NCI-H2081 (cell line): ENCODE results near the gene SLC25A10.

ENCODE experiments used
- DNase-seq, 2 experiments: peaks; one replicate each; lab custom pipeline; 2025; lab: John Stamatoyannopoulos, UW

The SLC25A10 gene, protein sequence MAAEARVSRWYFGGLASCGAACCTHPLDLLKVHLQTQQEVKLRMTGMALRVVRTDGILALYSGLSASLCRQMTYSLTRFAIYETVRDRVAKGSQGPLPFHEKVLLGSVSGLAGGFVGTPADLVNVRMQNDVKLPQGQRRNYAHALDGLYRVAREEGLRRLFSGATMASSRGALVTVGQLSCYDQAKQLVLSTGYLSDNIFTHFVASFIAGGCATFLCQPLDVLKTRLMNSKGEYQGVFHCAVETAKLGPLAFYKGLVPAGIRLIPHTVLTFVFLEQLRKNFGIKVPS

DNA sequence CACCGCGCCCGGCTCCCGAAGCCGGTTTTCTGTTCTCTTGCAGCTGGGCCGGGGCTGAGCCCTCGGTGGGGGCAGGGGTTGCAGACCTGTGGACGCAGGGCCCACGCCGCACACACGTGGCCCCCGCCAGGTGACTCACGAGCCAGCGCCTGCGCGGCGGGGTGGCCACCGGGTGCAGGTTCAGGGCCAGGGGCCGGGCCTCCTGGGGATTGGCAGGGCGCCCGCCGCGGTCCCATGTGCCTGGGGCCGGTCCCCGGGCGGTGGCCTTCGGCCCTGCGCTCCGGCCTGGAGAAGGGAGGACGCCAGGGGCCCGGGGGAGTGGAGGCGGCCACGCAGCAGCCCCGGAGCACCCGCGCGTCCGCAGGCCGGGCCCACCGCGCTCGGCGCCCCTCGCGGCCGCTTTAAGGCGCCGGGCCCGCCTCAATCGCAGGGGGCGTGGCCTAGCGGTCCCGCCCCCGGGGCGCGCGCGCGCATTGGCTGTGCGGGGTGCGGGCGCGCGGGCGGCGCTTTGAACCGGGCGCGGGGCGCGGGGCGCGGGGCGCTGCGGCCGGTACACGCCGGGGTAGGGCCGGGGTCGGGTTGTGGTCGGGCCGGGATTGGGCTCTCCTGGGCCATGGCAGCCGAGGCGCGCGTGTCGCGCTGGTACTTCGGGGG is at the start of gene SLC25A10:
Gene SLC25A10 (plus strand): TSS at position 471 of the 654 bp plus-strand sequence. CDS start 143 bp downstream, at position 614.
- peak; percentile 83 to 90 for DNase-seq

DNA sequence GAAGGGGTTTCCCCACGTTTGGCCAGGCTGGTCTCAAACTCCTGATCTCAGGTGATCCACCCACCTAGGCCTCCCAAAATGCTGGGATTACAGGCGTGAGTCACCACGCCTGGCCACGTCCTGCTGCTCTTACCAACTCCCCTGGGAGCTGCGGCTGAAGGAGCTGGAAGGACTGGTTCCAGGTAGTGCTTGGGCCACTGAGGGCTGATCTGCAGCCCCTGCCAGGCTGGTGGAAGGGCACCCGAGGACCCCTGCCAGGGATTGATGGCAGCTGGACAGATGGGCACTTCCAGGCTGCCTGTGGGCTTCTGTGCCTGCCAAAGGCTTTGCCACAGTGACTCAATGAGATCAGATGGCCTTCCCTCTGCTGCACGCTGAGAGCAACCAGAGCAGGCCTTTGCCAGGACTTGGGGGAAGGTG is 48.0 kb upstream of the SLC25A10 start:
- DNase-seq = no peak

DNA sequence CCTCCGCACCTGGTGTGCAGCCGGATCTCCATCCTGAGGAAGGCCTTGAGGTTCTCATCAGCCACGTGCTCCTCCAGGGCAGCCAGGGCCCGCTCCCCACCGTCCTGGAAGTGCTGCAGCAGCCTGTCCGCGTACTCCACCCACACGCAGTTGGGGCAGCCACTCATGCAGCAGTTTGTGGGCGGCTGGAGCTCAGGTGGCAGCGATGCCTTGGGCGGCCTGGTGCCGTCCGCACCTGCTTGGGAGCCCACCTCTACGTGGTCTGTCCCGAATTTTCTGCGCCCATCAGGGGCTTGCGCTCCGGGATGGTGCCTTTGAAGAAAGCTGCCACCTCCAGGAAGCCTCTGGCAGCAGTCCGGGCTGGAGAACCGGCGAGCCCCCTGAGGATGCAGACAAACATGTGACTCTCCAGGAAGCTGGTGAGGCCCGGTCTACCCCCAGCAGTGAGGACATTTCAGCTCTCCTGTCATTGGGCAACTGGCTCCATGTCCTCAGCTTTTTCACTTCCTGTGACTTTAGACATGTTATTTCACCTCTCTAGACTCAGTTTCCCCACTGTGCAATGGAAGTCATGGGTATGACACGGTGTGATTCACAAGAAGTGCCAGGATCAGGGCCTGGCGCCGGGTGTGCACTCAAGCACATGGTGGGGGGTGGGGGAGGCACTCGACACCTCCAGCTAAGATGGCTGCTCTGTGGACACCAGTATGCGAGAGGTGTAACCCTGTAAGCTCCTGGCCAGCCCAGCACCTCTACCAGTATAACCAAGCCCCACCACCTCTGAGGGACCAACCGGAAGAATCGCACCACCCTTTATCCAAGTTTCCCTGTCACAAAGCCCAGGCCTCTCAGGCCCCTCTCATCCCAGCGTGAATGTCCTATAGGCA is 46.6 kb upstream of the SLC25A10 start:
- DNase-seq = peak; percentile 42 to 70

DNA sequence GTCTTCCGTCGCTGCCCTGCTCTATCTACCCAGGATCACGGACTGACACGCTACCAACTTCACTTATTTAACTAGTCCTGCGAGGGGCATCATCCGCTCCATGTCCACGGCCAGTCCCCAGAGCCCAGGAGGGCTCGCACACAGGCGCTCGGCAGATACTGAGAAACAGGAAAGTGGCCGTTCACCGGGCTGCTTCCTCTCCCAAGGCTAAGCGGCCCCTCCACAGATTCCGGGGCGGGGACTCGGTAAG is 46.1 kb upstream of the SLC25A10 start:
- DNase-seq = no peak

DNA sequence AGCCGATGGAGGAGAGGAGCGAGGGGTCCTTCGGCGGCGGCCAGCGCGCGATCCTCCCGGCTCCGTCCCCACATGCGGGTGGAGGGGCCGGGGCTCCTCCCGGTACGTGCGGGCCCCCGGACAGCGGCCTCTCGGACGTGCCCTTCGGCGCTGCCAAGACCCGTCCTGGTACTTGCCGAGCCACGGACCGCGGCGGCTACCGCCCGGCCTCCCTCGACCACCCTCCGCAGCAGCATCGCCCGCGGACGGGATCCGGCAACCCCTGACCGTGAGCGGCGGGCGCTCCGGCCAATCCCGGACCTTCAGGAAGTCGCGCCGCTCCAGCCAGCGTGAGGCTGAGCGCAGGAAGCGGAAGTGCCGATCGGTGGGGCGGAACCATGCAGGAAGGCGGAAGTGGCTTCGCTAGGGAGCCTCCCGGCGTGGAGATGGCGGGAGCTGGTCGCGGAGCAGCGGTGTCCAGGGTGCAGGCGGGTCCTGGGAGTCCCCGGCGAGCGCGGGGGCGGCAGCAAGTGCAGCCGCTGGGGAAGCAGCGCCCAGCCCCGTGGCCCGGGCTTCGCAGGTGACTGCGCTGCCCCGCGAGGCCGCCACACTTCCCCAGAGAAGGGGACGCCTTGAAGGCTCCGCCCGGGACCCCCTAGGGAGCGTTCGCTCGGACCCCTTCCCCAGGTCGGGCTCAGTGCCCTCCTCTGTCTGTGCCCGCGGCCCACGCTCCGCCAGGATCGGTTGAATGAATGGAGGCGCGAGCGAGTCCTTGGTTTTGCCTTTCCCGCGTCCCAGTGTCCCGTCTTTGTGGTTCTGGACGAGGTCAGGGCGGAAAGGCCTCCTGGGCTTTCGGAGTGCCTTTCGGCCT is 45.5 kb upstream of the SLC25A10 start, which contains the start of the genes CCDC137 and OXLD1:
Gene CCDC137 (plus strand): TSS at position 396 of the 850 bp plus-strand sequence. CDS start 30 bp downstream, at position 426.
Gene OXLD1 (minus strand): TSS at position 264 of the 850 bp plus-strand sequence. CDS start 28 bp downstream, at position 236.
- peak; percentile 95 to 99 for DNase-seq

DNA sequence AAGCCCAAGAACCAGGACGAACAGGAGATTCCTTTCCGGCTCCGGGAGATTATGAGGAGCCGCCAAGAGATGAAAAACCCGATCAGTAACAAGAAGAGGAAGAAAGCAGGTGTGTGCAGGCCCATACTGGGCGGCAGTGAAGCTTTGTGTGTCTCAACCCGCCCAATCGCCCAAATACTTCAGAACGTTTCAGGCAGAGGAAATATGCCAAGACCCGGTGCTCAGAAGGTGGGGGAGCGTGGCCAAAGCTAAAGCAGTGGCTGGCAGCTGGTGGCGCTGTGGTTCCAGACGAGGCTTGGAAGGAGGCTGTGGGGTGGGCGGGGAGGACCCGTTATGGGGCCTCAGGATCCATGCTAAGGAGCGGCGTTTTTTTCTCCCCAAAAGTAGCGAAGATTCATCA is 44.3 kb upstream of the SLC25A10 start:
- peak in 1 of 2 experiments; percentile 19 for DNase-seq

DNA sequence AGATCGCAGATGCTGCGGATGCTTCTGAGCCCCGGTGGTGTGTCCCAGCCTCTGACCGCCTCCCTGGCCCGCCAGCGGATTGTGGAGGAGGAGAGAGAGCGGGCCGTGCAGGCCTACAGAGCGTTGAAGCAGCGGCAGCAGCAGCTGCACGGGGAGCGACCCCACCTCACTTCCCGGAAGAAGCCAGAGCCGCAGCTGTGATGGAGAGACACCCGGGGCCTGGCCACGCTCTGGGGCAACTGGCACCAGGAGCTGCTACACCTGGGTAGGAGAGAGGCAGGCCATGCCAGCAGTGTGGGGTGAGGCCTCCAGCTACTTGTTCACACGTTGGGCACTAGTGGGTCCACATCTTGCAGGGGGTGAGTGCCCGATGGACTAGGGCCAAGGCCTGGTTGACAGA is 39.6 kb upstream of the SLC25A10 start:
- no peak for DNase-seq

DNA sequence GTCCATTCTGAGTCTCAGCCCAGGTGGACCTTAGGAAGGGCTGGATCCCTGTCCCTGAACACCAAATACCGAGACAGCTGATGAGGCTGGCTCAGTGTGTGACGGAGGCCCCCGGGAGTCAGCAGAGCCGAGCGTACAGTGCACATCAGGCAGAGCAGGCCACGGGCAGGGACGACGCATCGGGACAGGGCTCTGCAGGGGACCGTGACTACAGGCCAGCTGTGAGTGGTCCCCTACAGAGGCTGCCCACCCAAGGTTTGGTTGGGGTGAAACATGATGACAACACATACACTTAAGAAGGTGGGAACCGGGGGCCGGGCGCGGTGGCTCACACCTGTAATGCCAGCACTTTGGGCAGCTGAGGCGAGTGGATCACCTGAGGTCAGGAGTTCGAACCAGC is 39.1 kb upstream of the SLC25A10 start:
- no peak for DNase-seq

DNA sequence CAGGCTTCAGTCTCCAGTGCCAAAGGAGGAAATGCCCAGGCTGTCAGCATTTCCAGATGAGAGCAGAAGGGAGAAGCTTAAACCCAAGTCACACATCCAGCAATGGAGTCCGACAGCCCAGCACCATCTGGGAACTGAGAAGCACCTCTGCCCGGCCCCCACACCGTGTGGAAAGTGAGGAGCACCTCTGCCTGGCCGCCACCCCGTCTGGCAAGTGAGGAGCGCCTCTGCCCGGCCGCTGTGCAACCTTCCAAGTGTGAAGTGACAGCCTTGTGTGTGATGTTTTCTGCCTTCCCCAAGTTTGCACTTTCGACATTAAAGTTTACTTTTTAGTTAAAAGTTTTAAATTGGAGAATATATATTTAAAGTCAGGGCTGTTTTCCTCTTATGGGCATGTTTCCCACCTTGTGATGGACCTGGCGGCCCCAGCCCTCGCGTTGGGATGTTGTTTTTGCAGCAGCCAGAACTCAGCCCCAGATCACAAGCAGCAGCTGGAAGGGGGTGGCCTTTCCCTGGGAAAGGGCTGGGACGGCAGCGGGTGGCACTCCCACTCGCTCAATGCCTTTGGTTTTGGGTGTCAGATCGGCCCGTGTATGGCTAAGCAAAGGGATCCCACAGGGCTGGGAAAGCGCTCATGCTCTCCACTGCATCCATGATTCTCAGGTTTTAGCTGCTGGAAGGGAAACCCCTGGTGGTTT is 38.4 kb upstream of the SLC25A10 start:
- no peak for DNase-seq

DNA sequence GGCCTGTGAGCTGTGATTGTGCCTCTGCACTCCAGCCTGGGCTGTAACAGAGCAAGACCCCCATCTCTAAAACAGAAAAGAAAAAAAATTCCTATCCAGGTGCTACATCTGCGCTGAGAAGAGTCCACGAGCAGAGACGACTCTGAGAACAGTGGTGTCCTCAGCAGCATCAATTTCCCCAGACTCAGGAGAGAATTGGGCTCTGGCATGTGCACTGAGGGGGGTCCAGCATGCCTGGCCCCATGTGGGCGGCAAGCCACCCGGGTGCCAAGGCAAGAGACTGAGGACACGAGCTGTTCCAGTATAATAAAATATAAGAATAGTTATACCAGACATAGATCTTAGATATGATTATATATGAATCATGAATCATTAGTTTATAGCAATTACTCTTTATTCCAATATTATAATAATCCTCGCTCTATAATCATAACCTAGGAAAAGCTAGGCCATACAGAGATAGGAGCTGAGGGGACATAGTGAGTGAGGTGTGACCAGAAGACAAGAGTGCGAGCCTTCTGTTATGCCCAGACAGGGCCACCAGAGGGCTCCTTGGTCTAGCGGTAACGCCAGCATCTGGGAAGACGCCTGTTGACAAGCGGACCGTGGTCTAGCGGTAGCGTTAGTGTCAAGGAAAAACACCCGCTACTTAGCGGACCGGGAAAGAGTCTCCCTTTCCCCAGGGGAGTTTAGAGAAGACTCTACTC is 36.4 kb upstream of the SLC25A10 start:
- DNase-seq = peak in 1 of 2 experiments; percentile 61

DNA sequence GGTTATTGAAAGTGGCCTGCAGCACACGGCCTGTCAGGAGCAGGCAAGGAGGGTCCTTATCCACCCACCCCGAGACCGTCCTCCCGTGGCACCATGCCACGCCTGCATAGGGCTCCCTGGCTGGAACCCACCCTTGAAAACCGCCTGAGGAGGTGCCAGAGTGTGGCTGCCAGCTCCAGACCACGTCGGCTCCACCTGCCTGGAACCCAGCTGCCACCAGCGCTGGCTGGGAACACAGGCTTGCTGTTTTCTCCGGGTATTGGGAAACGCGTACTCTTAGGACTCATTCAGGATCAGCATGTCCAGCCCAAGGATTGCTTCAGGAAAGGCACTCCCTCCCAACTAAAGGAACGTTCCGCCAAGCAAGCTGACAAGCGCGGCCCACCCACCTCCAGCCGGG is 35.2 kb upstream of the SLC25A10 start:
- DNase-seq = peak in 1 of 2 experiments; percentile 24

DNA sequence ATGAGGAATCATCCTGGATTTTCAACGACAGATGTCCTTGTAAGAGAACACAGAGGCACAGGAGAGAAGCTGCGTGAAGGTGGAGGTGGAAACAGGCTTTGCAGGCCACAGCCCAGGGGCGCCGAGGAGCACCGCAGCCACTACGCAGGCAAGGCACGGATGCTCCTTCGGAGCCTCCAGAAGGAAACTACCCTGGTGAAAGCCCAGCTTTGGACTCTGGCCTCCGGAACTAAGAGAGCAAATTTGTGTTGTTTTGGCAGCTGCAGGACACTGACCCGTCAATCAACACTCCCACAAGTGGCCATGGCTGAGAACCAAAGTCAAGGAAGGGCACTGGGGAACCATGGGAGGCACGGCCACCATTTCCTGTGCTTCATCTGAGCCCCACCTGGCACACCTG is 31.9 kb upstream of the SLC25A10 start:
- DNase-seq = no peak

DNA sequence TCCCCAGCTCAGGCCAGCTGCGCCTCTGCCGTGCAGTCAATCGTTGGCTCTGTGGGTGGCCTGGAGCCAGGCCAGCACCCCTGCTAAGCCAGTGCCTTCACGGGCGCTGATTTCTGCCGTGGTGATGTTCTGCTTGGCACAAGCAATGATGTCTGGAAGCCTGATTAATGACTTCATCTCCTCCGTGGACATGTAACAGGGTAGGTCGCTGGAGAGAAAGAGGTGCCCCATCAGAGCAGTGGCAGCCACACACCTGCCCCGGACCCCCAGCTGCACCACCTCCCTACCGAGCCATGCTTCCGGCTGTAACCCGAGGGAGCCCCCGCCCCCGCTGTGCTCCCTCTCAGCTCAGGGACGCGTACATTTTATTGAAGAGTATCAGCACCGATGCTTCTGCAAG is 30.4 kb upstream of the SLC25A10 start:
- peak; percentile 81 to 95 for DNase-seq

DNA sequence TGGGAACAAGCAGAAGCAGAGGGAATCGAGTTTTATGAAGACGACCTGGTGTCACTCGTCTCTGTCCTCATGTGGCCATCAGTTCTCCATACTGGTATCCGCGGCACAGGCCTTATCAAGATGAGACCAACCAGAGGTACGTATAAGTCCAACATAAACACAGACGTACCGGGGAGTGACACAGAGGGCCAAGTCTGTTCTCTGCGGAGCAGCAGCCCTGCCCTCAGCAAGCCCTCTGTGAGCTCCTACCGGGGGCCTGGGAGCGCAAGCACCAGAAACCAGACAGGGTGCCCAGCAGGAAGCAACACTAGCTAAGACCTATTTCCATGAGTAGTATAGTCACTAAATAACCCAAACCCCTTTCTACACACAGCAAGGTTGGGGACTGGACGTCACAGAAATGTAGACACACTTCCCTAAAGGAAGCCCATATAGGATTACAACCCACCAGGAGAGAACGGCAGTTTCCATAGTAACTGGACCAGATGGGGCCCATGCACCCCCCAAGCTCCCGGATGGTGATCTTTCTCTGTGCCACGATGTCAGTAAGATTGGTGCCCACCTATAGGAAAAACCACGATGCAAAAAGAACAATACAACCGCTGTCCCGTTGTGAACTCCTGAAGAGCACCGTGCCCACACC is 29.4 kb upstream of the SLC25A10 start:
- peak in 1 of 2 experiments; percentile 35 for DNase-seq

DNA sequence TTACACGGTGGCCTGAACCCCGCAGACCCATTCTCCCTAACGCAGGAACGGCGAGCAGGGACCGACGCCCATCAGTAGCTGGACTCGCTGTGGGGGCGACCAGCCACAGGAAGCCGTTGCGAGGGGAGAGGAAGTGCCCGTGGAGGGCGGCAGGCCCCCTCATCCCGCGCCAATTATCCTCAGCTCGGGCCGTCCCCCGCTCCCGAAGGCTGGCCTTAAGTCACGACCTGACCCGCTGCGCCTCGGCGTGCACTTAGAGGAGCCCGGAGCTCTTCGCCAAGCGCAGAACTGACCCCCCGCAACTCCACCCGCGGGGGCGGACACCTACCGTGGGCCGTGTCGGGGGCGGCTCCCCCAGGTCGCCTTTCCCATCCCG is 28.9 kb upstream of the SLC25A10 start:
- peak in 1 of 2 experiments; percentile 56 for DNase-seq

DNA sequence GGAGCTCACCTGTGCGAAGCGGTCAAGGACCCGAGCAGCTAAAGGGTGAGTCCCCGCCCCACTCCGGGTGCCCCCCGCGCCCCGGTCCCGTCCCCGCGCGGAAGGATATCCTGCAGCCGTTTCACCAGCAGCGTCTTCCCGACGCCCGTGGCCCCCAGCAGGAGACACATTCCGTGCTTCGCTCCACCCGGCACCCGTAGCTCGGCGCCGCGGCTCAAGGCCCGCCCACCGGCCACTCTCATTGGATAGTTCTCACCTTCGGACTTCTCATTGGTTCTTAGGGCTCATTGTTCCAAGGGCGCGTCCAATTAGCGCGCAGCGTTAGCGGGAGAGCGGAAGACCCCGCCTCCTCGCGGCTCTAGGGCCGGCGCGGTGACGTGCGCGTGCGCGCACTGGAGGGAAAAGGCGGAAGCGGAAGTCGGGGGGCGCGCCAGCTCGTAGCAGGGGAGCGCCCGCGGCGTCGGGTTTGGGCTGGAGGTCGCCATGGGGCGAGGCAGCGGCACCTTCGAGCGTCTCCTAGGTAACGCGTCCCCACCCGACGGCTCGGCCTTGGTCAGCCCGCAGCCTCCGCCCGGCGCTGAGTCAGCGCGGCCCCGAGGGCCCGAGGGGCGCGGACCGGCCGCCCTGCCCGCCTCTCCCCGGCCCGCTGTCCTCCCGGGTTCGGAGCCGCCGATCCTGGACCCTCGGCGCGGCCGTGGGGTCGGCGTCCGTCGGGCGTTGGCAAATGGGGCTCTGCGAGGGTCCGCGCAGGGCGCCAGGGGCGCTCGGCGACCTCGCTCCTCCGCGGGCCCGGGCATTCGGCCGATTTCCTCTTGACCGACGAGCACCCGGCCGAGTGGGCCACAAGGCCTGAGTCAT is 28.3 kb upstream of the SLC25A10 start, which contains the start of the genes ARL16 and HGS:
Gene ARL16 (minus strand): TSS at position 214 of the 858 bp plus-strand sequence. CDS start 44 bp downstream, at position 170.
Gene HGS (plus strand): TSS at position 428 of the 858 bp plus-strand sequence. CDS start 56 bp downstream, at position 484.
- peak; percentile 99 to 100 for DNase-seq

DNA sequence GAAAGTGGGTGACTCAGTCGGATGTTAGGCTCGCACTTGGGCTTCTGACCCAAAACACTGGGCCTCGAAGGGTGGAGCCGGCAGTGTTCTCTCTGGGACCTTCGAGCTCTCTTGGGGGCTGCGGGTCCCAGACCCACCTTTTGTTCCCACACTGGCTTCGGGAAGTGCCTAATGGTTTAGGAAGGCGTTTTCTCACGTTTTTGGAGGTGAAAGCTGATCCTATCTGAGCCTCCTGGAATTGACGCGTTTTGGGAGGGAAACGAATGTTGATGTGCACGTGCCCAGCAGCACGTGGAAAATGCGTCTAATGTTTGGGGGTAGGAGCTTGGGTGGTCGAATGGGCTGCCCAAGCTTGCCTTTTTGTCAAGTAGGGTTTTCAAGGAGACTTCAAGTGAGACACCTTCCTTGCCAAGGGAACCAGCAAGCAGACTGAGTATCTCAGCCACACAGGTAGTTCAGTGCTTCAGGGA is 27.6 kb upstream of the SLC25A10 start:
- DNase-seq = no peak

DNA sequence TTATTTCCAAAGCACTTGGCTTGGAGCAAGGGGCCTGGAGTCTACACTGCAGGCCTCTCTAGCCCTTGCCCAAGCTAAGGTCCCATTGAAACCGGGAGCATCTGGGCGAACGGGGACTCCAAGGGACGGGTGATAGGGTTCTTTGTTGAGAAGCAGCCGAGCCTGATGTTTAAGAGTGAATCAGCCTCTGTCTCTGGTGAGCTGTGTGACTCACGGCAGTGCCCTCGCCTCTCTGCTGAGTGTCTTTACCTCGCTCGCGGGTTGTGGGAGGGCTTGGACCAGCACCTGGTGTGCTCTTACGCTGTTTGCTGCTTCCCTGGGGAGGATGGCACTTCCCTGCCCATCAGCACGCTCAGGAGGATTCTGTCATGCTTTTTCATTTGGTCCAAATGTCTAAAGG is 27.0 kb upstream of the SLC25A10 start:
- DNase-seq = peak in 1 of 2 experiments; percentile 46
